ENCODE data around the gene DNAAF2. TPM values are rescaled to one million over a fixed set of nuclear protein-coding genes. Genes with fewer than 3 reads are reported as not detected.
"Not testable (repeated sequence)": the region's sequence is repeated elsewhere in the genome, so short reads cannot be mapped to it uniquely, and the experiment has no call there.

Gene DNAAF2
- total RNA-seq, 4 donors from 2014 or later, result 10.7 to 17.4 (median 16.3) TPM

DNA sequence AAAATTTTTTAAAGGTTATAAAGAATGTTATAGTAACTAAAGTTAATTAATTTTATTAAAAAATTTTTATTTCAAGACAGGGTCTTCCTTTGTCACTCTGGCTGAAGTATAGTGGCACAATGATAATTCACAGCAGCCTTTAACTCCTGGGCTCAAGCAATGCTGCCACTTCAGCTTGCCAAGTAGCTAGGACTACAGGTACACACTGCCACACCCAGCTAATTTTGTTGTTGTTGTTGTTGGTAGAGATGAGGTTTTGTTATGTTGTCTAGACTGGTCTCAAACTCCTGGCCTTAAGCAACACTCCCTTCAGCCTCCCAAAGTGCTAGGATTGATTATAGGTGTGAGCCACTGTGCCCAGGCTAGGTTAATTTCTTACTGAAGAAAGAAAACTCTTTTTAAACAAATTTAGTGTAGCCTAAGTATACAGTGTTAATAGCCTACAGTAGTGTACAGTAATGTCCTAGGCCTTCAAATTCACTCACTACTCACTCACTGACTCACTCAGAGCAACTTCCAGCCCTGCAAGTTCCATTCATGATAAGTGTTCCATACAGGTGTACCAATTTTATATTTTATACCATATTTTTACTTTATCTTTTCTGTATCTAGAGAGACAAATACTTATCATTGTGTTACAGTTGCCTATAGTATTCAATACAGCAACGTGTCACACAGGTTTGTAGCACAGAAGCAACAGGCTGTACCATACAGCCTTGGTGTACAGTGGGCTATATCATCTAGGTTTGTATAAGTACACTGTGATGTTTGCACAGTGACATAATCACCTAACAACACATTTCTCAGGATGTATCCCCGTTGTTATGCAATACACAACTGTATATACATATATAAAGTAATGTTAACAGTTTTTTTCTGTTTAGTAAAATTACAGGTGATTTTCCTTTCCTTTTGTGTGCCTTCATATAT lies 24.7 kb upstream of the DNAAF2 start:
- Histone ChIP-seq H3K4me3 (no peak overlapping the region), H3K9me3 (no peaks in the 10 kb centered on the region), H3K27ac (no peak overlapping the region), H3K27me3 (no peaks in the 10 kb centered on the region), H3K36me3 (no peaks in the 10 kb centered on the region), H3K4me1 (peaks cover 0 to 5% (median 0%) of the 10 kb centered on the region in 4 donors)
- TF ChIP-seq, protein P1, sequence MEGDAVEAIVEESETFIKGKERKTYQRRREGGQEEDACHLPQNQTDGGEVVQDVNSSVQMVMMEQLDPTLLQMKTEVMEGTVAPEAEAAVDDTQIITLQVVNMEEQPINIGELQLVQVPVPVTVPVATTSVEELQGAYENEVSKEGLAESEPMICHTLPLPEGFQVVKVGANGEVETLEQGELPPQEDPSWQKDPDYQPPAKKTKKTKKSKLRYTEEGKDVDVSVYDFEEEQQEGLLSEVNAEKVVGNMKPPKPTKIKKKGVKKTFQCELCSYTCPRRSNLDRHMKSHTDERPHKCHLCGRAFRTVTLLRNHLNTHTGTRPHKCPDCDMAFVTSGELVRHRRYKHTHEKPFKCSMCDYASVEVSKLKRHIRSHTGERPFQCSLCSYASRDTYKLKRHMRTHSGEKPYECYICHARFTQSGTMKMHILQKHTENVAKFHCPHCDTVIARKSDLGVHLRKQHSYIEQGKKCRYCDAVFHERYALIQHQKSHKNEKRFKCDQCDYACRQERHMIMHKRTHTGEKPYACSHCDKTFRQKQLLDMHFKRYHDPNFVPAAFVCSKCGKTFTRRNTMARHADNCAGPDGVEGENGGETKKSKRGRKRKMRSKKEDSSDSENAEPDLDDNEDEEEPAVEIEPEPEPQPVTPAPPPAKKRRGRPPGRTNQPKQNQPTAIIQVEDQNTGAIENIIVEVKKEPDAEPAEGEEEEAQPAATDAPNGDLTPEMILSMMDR (IDR thresholded peaks at IDR 0.05), result no peak
- TF ChIP-seq POLR2A (IDR thresholded peaks at IDR 0.05), result no peak
- no peak for DNase-seq

DNA sequence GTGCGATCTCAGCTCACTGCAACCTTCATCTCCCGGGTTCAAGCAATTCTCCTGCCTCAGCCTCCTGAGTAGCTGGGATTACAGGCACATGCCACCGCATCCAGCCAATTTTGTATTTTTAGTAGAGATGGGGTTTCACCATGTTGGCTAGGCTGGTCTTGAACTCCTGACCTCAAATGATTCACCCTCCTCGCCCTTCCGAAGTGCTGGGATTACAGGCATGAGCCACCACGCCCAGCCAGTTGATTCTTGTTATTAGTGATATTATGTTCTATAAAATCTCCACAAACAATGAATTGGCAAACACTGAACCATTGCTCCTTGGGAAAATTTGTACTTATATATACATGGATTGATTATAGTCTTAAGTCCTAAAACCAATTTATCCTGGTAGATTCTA lies 22.5 kb upstream of the DNAAF2 start:
- DNase-seq, H3K27ac ChIP-seq: not testable (repeated sequence)

DNA sequence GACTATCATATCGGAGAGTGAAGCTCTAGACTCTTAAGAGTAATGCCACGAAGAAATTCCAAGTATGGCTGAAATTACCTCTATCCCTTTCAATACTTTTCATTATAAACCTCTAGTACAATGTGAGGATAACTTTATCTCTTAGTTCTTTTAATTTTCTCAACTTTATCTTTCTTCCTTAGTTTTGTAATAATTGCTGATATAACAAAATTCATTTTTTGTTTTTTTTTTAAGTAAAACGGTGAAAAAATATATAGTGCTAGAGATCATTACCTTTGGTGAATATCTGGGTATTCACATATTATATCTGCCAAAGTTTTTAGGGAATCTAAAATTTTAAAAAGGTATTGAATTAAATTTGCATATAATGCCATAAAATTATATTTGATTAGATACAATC lies 19.5 kb upstream of the DNAAF2 start:
- no peak overlapping the region for H3K4me3 ChIP-seq
- H3K4me1 ChIP-seq, result peaks cover 0 to 4% (median 0%) of the 10 kb centered on the region in 4 donors
- H3K36me3 ChIP-seq, result no peaks in the 10 kb centered on the region
- no peak for DNase-seq
- H3K27ac ChIP-seq, result no peak overlapping the region
- H3K9me3 ChIP-seq, result no peaks in the 10 kb centered on the region
- TF ChIP-seq, protein P1 (IDR thresholded peaks at IDR 0.05), result no peak
- TF ChIP-seq POLR2A (IDR thresholded peaks at IDR 0.05), result no peak
- no peaks in the 10 kb centered on the region for H3K27me3 ChIP-seq

More for the DNA sequence above, 22.5 kb upstream of the DNAAF2 start:
- not testable (repeated sequence) for H3K36me3 ChIP-seq, H3K9me3 ChIP-seq, H3K4me1 ChIP-seq, H3K4me3 ChIP-seq, H3K27me3 ChIP-seq

DNA sequence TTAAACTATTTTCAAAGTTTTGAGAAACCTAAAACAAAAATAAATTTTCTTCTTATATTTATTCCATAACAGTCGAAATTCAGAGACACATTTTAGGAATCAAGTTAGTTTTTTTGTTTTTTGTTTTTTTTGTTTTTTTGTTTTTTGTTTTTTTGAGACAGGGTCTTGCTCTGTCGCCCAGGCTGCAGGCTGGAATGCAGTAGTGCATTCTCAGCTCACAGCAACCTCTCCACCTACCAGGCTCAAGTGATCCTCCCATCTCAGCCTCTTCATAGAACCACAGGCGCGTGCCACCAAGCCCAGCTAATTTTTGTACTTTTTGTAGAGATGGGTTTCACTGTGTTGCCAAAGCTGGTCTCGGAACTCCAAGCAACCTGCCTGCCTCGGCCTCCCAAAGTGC lies 18.5 kb upstream of the DNAAF2 start:
- Histone ChIP-seq H3K27me3 (no peaks in the 10 kb centered on the region), H3K4me1 (no peaks in the 10 kb centered on the region), H3K4me3 (no peak overlapping the region), H3K9me3 (no peaks in the 10 kb centered on the region), H3K27ac (no peak overlapping the region), H3K36me3 (no peaks in the 10 kb centered on the region)
- TF ChIP-seq, protein P1 (IDR thresholded peaks at IDR 0.05), result no peak
- no peak for TF ChIP-seq POLR2A (IDR thresholded peaks at IDR 0.05)
- no peak for DNase-seq

- H3K4me3 ChIP-seq, result peak overlapping the region in 1 of 4 donors; percentile 31
- DNase-seq, result no peak
- H3K4me1 ChIP-seq, result peaks cover 0 to 24% (median 1%) of the 10 kb centered on the region in 4 donors
Measured at GRCh38 chr14:49642163-49642562, 7.1 kb upstream of the DNAAF2 start.

More at GRCh38 chr14:49642163-49642562, 7.1 kb upstream of the DNAAF2 start:
- Histone ChIP-seq H3K36me3 (no peaks in the 10 kb centered on the region), H3K9me3 (no peaks in the 10 kb centered on the region), H3K27ac (peak overlapping the region in 3 of 4 donors; percentile 55 to 86 (median 82)), H3K27me3 (no peaks in the 10 kb centered on the region)
- TF ChIP-seq, protein P1 (IDR thresholded peaks at IDR 0.05), result peak in 1 of 6 experiments; percentile 2
- no peak for TF ChIP-seq POLR2A (IDR thresholded peaks at IDR 0.05)
